Thoracic aorta (tissue), 2 donors: Measurements from ENCODE around the gene PLAAT2. TPM values are rescaled to one million over a fixed set of nuclear protein-coding genes. Genes with fewer than 3 reads are reported as not detected.

ENCODE experiments used
- ATAC-seq: fragments of 150-250 bp; one replicate; pipeline ENCODE4 v1.8.0; 2017; ENCODE audit warnings: low read depth; ENCODE audit not compliant: insufficient number of reproducible peaks, low FRiP score
- DNase-seq: peaks from one replicate; pipeline ENCODE4 v3.0.0-alpha.2; 2020; ENCODE audit warnings: low spot score
- H3K27ac ChIP-seq, 2 donors: fragments of 200-600 bp; sonication (generic); 1 replicate in 1 of 2; 2 replicates in 1 of 2; pipeline ENCODE4 v1.5.1; 2016; ENCODE audit warnings: mild to moderate bottlenecking in 2 of 2, moderate library complexity in 2 of 2
- H3K27me3 ChIP-seq: fragments of 200-600 bp; sonication (generic); replicated peaks from 2 replicates; pipeline ENCODE4 v1.6.0; 2016; ENCODE audit warnings: mild to moderate bottlenecking; ENCODE audit not compliant: insufficient read depth
- H3K36me3 ChIP-seq: fragments of 200-600 bp; sonication (generic); one replicate; pipeline ENCODE4 v1.5.1; 2016
- H3K4me1 ChIP-seq, 2 donors: fragments of 200-600 bp; sonication (generic); 1 replicate in 1 of 2; 2 replicates in 1 of 2; pipeline versions ENCODE4 v1.5.1 to v1.6.0; 2016; ENCODE audit warnings: low read depth in 2 of 2, mild to moderate bottlenecking in 1 of 2; ENCODE audit not compliant: control insufficient read depth in 1 of 2
- H3K4me3 ChIP-seq: fragments of 200-600 bp; sonication (generic); 2 replicates; pipeline ENCODE4 v1.5.1; 2016; ENCODE audit warnings: mild to moderate bottlenecking
- H3K9me3 ChIP-seq: fragments of 200-600 bp; sonication (generic); 2 replicates; pipeline ENCODE4 v1.5.1; 2016
- CTCF ChIP-seq: fragments of 200-600 bp; sonication (generic); IDR thresholded peaks from one replicate; pipeline ENCODE4 v1.5.1; 2019; ENCODE audit warnings: antibody characterized with exemption
- total RNA-seq, 2 donors: library from RNA; depleted of rRNA; stranded (reverse); fragments of >200 nt; gene quantifications; one replicate each; pipeline versions ENCODE4 v1.1.0 to v1.2.3, GENCODE V29; 2016

Gene PLAAT2
- total RNA-seq, 2 donors from 2014 or later: not detected

GRCh38 chr11:63511048-63511748 lies 52.0 kb downstream of the PLAAT2 start:
- H3K27me3 ChIP-seq: no peaks in the 10 kb centered on the region
- TF ChIP-seq CTCF: no peak
- no peak for ATAC-seq
- no peak overlapping the region for H3K27ac ChIP-seq
- H3K4me1 ChIP-seq: peaks cover 0 to 11% of the 10 kb centered on the region in 2 donors
- no peak overlapping the region for H3K4me3 ChIP-seq
- H3K9me3 ChIP-seq: no peaks in the 10 kb centered on the region
- no peaks in the 10 kb centered on the region for H3K36me3 ChIP-seq
- DNase-seq: no peak

DNA sequence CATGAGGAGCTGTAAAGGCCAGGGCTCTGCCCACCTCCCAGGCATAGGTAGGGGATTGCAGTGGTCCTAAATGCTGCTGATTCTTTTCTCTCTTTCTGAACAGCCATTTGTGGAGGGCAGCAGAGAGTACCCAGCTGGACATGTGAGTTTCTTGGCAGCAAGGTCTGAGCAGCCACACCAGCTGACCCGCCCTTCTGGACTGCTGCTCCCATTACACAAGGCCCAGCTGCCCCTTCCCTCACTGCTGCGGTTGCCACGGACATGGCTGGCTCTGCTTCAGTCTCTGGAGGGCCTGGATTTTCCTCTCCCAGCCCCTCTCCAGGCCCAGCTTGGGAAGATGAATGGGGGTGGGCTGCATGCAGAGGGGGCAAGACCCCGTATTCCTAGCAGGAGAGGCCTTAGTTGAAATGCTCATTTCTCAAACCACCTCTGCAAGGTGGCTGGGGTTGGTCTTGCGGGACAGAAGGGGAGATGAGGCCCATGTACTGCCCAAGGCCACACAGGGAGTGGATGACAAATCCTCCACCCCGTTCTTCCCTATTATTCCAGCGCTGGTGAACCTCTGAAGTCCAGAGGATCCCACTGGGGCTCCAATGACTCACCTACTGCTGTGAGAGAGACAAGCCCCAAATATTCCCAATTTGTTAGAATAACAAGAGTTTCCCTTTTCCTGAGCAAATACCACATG lies 52.7 kb downstream of the PLAAT2 start:
- no peak for DNase-seq
- no peak overlapping the region for H3K4me3 ChIP-seq
- TF ChIP-seq CTCF: no peak
- no peaks in the 10 kb centered on the region for H3K9me3 ChIP-seq
- H3K27ac ChIP-seq: no peak overlapping the region
- peaks cover 0 to 12% of the 10 kb centered on the region in 2 donors for H3K4me1 ChIP-seq
- ATAC-seq: no peak
- no peaks in the 10 kb centered on the region for H3K27me3 ChIP-seq
- H3K36me3 ChIP-seq: no peaks in the 10 kb centered on the region

DNA sequence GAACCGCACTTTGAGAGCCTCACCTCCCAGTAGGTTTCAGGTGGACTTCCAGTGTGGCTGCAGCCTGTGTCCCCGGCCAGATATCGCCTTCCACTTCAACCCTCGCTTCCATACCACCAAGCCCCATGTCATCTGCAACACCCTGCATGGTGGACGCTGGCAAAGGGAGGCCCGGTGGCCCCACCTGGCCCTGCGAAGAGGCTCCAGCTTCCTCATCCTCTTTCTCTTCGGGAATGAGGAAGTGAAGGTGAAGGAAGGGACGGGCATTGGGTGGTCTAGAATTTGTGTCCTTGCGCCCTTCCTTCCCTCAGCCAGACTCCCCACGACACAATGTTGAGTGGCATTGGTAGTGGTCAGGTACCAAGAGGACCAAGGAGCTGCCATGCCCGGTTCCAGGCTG lies 54.4 kb downstream of the PLAAT2 start:
- ATAC-seq: no peak
- peaks cover 3 to 21% of the 10 kb centered on the region in 2 donors for H3K4me1 ChIP-seq
- TF ChIP-seq CTCF: no peak
- no peak overlapping the region for H3K4me3 ChIP-seq
- no peaks in the 10 kb centered on the region for H3K36me3 ChIP-seq
- no peak overlapping the region for H3K27ac ChIP-seq
- DNase-seq: no peak
- H3K9me3 ChIP-seq: no peaks in the 10 kb centered on the region
- H3K27me3 ChIP-seq: no peaks in the 10 kb centered on the region

GRCh38 chr11:63508009-63508408 lies 55.2 kb downstream of the PLAAT2 start:
- Histone ChIP-seq H3K27ac (no peak overlapping the region), H3K36me3 (no peaks in the 10 kb centered on the region), H3K4me1 (peaks cover 3 to 21% of the 10 kb centered on the region in 2 donors), H3K9me3 (no peaks in the 10 kb centered on the region), H3K4me3 (no peak overlapping the region), H3K27me3 (no peaks in the 10 kb centered on the region)
- DNase-seq (no peak), ATAC-seq (no peak)
- TF ChIP-seq CTCF: no peak

DNA sequence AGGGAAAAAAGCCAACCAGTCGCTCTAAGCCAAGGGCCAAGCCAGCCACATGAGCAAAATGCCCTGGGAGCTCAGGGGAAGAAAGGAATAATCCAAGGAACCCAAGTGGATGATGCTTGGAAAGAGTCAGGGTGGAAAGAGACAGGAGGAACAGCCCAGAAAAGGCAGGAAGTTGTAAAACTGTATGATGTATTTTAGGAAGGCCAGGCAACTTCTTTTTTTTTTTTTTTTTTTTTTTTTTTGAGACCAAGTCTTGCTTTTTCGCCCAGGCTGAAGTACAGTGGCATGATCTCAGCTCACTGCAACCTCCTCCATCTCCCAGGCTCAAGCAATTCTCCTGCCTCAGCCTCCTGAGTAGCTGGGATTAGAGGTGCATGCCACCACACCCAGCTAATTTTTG lies 55.7 kb downstream of the PLAAT2 start:
- H3K4me3 ChIP-seq: no peak overlapping the region
- ATAC-seq: no peak

More for the DNA sequence above, 55.7 kb downstream of the PLAAT2 start:
- TF ChIP-seq CTCF: no peak
- H3K27me3 ChIP-seq: no peaks in the 10 kb centered on the region
- no peaks in the 10 kb centered on the region for H3K9me3 ChIP-seq
- no peak for DNase-seq
- H3K27ac ChIP-seq: no peak overlapping the region
- H3K4me1 ChIP-seq: peaks cover 3 to 21% of the 10 kb centered on the region in 2 donors
- H3K36me3 ChIP-seq: no peaks in the 10 kb centered on the region
